Inflammatory macrophage treated with lipopolysaccharide for 4 hours (primary cell): Measurements from ENCODE around the gene ZNF343.
"Not testable (repeated sequence)": the region's sequence is repeated elsewhere in the genome, so short reads cannot be mapped to it uniquely, and the experiment has no call there.

Experiments used
- DNase-seq: peaks from one replicate; pipeline ENCODE4 v3.0.0-alpha.2; 2020

The ZNF343 gene

DNA sequence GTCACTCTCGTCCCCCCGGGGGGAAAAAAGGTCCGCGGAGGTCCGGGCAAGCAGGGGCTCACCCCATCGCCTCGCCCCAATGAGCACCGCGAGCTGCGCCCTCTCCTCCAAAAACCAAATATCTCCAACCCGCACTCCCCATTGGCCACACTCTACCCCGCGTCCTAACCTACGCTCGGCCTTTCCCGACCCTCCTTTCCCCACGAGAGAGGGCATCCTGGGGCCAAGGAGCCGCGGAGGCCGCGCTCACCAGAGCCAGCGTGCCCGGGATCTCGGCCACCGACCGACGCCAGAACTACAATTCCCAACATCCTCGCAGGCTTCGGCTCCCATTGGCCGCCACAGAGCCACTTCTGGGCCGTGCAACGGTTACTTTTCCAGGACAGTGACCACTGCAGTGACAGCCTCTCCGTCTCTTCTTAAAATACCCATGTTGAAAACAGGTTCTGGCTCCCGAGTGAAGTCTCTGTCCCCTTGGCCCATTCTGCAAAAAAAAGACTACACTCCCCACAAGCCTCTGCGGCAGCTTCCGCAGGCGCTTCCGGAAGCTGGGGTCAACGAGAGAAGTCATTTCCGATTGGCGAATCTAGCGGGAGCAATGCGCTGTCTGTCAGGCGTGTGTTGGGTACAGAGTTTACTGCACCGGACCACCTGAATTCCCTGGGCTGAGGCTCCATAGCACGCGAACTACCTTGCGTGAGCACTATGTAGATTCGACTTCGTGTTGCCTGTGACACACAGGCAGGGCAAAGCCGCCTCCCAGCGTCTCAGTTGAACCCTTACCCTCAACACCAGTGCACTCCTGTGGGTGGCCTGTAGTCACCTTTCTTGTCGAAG lies at the start of gene ZNF343:
Gene ZNF343 (minus strand): TSS at position 285 of the 837 bp plus-strand sequence. CDS start 15,020 bp downstream, outside the sequence.
- DNase-seq, result peak; percentile 83

DNA sequence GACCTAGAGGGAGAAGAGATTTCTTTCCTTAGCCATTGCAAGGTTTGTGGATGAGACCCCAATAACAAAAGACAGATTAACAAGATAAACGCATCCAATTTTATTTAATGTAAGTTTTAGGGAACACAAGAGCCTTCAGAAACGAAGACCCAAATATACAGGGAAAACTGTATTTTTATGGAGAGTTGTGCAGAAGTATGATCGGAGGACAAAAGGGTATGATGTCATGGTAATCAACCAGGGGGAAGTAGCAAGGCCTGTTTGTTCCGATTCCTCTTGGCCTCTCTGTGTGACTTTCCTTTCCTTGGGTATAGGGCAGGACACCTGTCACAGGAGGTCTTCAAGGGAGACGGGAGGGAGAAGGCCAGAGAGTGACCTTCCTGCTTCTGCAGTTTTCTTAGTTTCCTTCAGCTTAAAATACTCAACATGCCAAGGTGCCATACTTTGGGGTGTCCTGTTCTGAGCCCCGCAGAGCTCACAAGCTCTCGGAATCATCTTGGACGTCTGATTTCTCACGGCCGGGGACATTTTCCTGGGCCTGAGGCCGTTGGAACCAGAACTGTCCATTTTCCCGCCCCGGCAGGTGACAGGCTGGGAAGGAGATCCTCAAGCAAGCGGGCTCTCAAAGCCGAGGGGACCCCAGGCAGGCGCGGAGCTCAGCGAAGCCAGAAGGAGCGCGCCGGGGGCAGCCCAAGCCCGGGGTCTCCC lies 49.3 kb upstream of the ZNF343 start:
- no peak for DNase-seq

DNA sequence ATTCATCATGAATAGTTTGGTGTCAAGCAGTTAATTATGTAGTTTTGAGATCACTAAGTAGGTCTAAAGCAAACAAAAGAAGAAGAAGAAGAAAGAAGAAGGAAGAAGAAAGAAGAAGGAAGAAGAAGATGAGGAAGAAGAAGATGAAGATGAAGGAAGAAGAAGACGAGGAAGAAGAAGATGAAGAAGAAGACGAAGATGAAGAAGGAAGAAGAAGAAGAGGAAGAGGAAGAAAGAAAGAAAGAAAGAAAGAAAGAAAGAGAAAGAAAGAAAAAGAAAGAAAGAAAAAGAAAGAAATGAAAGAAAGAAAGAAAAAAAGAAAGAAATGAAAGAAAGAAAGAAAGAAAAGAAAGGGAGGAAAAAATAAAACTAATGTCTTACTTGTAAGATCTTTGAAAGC lies 36.9 kb upstream of the ZNF343 start:
- DNase-seq, result no peak

DNA sequence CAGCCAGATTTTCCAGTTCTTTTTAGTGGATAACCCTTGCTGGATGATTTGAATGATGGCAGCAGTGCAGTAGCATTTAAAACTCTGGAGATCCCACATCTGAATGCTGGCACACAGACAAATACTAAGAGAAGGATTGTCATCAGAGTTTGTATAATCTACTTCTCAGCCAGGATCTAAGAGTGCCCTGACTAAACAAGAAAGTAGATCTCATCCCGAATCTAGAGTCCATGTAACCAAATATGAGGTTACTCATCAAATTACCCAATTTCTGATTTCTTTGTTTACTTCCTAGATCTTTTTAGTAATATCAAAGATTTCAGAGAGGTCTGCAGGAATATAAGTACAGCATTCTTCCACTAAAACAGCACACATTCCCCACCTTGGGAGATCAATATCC lies 35.5 kb upstream of the ZNF343 start:
- no peak for DNase-seq

DNA sequence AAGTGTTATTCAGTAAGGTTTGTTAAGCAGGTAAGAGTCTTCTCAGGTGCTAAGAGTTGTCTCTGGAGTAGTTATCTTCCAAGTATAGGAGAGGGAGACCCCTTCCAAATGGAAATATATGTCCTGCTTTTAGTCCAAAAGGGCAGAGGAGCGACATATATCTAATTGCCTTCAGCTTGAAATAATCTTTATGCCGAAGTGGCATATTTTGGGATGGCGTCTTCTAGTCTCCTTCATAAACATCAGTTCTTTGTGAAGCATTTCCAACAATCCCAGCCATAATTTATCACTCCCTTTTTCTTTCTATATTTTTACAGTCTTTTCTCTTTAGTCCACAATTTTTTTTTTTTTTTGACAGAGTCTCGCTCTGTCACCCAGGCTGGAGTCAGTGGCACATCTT lies 33.6 kb upstream of the ZNF343 start:
- no peak for DNase-seq

DNA sequence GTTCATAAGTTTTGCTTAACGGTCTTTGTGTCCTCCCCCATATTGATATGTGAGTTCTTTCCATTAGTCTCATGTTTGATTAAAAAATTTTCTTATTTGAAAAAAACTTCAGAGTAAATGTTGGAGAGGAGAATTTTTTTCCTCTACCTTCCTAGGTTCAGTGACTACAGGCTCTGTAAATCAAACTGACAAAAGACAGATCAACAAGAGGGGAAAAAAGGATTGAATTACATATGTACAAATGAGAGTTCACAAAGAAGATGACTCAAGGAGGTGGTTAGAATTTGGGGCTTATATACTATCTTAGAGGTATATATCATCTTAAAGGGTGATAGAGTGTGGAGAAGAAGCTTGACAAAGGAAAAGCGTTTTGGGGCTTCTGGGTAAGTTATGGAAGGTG lies 33.2 kb upstream of the ZNF343 start:
- no peak for DNase-seq

DNA sequence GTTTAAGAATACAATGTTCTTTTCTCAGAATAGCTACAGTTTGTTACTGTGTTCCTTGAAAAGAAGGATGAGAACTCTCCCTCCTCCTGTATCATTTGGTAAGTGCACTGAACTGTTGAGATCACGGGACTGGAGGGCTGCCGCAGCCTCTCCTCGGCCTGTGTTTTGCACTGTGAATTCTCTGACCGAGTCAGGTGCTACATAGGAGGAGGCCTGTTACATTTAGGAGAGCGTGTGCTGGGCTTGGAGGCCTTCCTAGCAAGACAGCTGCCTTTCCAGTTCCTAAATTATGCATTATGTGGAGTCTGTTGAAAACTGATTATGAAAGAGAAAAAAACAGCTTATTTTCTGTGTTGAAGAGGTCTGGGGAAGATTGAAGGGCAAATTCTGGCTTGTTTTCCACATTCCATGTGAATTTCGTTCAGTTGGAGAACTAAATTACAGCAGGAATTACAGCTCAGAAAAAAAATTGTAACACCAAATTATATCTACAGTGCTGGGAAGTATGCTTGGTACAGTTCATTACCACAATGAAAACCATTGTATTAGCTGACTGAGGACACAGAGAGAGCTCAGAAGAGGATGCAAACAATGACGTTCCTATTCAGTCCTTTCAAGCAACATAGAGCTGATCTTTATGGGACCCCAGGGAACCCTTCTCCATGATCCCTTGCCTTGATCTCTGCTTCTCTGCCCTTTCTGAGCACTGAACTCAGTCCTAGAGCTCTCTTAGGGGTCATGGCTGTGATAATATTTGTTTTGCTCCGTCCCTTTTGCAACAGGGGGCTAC lies 30.4 kb upstream of the ZNF343 start:
- DNase-seq, result no peak

DNA sequence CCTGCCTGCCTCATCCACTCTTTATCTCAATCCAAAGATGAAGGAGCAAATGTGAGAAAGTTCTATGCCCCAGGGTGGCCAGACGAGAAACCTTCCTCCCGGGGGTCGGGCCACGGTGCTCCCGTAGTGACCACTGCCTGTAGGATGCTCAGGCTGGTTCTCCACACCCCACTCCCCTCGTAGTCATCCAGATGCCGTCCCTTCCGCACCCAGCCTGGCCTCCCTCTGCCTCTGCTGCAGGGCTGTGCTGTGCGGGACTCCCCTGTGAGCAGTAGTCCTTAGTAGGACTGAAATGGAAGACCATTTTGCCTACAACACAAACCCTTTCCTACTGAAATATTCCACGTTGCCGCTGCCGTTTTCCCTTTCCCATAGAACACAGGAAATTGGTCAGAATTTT lies 29.6 kb upstream of the ZNF343 start:
- DNase-seq, result no peak

DNA sequence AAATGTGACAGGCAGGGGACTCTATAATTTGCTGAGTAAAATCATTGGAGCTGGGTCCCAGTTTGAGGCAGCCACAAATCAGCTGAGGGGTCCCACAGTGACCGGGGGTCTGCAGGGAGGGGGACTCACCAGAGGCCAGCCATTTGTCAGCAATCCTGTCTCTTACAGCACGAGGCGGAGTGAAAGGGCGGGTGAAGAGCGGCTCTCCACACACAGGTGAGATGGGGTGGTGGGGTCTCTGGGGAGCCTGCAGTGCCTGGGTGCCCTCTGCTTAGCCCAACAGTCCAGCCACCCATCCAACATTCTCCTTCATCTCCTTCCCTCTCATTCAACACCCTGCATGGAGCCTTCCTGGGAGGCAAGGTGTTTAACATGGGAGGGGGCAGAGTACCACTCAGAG lies 28.4 kb upstream of the ZNF343 start:
- no peak for DNase-seq

DNA sequence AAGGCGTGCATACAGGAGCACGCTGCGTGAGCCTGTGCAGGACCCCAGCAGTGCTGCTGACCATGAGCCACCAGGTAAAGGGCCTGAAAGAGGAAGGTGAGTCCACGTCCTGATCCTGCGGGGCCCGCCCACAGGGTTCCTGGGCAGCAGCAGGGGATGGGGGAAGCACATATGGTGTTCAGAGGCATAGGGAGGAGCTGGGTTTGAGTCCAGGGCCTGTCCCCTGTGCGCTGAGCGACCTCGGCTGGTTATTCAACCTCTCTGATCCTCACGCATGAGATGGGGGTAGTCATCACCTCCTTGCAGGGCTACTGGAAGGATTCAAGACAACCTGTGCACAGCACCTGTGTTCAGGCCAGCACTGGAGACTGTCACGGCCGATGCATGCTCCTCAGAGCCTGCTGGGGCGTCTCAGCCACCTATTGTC lies 27.9 kb upstream of the ZNF343 start, which contains the start of gene TMC2:
Gene TMC2 (plus strand): TSS at position 14 of the 427 bp plus-strand sequence. CDS start 49 bp downstream, at position 63.
- DNase-seq, result no peak

DNA sequence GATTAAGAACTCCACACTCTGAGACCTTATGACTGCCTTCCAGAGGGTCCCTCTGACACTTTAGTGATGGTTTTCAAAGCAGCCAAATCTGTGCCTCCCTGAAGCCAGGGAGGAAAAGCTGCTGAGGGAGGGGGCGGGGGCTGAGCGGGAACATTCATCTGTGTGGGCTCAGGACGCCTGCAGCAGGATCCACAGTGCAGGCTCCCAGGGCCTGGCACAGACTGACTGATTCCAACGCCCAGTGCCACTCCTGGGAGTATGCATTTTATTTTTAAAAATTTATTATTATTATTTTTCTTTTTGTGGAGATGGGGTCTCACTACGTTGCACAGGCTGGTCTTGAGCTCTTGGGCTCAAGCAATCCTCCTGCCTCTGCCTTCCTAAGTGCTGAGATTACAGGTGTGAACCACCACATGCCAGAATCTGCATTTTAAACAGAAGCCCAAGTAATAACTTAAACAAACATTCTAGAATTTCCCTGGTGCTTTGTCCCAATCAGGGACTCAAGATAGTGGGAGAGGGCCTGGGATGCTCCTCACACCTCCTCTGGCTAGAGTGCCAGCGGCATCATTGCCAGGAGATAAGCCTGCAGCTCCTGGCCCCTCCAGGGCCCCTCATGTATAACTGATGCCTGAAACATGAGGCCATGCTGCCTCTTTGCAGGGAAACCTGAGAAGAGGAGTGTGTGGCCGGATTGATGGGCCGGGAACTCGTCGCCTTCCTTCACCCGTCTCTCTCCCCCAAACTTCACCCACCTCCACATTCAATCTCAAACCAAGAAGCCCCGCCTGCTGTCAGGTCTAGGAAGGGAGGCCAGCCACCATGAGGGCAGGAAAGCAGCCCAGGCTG lies 27.2 kb upstream of the ZNF343 start:
- DNase-seq, result no peak

DNA sequence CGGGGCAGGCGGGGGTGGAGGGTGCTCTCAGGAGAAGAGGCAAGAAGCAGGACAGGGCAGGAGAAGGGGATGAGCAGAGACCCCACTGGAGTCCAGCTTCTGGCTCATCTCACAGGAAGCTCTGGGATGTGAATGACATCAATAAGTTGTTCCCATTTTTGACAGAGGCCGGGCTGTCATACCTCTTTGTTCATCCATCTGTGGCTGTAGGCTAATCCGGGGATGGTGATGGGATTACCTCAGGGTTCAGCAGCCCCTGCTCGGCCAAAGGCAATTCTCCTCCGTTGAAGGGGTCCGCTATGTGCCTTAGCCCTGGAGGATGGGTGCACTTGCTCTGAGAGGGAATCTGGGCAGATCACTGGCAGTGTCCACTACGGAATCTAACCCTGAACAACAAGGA lies 24.4 kb upstream of the ZNF343 start:
- no peak for DNase-seq

DNA sequence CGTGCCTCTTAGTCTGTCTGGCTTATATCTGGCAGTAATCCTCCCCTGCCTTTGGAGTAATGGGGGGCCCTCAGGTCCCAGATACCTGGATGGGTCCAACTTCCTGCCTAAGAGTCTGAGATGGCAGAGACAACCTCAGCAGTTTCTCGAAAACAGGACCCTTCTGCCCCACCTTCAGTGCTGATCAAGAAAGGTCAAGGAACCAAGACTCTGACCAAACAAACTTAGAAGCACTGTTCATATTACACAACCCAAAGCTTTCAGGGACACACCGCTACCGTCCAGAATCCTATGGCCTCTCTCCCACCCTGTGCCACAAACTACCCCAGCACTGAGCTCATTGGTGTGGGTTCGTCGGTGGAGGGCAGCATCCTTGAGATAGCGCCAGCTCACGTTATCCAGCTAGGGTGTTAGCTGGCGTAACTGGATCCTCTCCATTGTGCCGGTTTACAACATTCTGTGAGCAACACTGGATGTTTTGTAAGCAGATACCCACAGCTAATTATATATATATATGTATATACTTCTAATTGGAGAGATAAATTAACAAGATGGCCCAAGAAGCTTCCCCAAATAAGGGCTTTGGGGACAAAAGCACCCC lies 20.1 kb upstream of the ZNF343 start:
- no peak for DNase-seq

DNA sequence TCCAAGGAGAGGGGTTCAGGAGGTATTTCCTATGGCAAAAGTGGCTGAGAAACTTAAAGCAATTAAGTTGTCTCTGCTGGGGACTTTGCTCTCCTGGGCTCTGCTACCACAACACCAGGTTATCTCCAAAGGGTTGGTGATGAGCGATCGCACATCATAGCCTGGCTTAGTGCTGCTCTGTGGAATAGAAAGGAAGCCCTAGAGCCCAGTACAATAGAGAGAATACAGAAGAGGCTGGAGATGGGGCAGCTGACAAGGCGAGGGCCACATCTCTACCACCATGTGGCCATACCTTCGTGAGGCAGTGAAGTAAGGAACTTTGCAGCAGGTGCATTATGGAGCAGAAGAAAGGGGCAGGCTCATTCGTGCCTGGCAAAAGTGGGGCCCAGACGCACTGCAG lies 19.0 kb upstream of the ZNF343 start:
- no peak for DNase-seq

DNA sequence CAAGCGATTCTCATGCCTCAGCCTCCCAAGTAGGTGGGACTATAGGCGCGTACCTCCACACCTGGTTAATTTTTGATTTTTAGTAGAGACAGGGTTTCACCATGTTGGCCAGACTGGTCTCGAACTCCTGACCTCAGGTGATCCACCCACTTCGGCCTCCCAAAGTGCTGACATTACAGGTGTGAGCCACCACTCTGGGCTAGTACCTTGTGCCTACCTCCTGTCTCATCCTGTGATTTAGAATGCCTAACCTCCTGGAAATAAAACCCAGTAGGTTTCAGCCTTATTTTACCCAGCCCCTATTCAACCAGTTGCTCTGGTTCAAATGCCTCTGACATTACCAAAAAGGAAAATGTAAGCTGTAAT lies 17.5 kb upstream of the ZNF343 start:
- not testable (repeated sequence) for DNase-seq

DNA sequence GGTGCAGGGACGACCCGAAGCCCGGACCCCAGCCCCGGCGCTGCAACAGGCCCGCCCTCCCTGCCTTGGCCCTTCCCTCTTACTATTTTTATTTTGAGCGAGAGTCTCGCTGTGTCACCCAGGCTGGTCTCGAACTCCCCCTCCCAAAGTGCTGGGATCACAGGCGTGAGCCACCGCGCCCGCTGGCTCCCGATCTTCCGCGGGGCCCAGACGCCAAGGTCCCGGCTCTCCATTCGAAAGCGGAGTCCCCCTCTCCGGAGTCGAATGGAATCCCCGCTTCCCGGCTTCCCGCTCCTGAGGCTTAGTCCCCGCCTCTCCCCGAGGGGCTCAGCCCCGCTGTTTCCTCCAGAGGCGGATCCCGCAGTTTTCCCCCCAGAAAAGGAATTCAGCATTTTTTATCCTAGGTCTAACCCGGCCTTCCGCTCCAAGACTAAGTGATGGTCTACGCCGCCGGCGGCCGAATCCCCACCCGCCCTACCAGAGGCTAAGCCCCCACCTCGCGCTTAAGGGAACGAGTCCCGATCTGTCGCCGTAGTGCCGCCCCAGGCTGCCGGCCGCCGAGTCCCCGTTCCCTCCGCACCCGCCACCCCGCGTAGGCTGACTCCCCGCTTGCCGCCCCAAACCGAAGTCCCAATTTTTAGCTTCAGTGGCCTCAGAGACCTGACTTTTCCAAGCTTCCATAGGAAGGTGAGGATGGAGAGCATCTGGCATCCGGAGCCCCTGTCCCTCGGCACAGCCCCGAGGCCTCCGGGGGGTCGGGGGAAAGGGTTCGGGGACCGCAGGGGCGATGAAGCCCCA lies 16.2 kb upstream of the ZNF343 start:
- peak; percentile 36 for DNase-seq

DNA sequence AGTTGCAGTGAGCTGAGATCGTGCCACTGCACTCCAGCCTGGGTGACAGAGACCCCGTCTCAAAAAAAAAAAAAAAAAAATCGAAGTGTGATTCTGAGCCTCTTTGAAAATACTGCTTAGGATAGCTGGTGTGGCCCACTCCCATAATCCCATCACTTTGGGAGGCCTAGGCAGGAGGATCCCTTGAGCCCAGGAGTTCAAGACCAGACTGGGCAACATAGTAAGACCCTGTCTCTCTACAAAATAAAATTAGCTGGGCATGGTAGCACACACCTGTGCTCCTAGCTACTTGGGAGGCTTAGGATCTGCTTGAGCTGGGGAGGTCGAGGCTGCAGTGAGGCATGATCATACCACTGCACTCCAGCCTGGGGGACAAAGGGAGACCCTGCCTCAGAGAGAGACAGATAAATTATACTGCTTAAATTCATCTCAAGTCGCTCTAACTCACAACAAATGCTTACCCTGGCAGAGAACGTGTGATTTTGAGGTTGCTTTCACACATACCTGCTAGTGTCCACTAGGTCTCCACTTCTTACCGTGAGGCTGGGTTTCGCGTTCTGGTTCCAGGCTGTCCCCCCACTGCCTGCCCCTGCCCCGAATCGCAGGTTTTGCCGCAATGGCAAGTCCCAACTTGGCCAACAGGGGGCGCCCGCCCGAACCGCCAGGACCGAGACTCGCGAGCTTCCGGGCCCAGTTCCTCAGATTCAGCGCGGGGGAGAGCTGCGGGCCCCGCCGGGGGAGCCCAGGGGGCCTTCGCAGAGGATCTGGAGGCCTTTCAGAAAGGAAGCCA lies 15.4 kb upstream of the ZNF343 start:
- peak; percentile 79 for DNase-seq

DNA sequence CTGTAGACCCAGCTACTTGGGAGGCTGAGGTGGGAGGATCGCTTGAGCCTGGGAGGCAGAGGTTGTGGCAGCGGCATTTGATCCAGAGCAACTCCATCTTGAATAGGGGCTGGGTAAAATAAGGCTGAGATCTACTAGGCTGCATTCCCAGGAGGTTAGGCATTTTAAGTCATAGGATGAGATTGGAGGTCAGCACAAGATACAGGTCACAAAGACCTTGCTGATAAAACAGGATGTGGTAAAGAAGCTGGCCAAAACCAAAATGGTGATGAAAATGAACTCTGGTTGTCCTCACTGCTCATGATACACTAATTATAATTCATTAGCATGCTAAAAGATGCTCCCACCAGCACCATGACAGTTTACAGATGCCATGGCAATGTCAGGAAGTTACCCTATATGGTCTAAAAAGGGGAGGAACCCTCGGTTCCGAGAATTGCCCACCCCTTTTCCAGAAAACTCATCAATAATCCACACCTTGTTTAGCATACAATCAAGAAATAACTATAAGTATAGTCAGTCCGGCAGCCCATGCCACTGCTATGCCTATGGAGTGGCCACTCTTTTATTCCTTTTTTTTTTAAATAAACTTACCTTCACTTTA lies 14.2 kb upstream of the ZNF343 start:
- not testable (repeated sequence) for DNase-seq

DNA sequence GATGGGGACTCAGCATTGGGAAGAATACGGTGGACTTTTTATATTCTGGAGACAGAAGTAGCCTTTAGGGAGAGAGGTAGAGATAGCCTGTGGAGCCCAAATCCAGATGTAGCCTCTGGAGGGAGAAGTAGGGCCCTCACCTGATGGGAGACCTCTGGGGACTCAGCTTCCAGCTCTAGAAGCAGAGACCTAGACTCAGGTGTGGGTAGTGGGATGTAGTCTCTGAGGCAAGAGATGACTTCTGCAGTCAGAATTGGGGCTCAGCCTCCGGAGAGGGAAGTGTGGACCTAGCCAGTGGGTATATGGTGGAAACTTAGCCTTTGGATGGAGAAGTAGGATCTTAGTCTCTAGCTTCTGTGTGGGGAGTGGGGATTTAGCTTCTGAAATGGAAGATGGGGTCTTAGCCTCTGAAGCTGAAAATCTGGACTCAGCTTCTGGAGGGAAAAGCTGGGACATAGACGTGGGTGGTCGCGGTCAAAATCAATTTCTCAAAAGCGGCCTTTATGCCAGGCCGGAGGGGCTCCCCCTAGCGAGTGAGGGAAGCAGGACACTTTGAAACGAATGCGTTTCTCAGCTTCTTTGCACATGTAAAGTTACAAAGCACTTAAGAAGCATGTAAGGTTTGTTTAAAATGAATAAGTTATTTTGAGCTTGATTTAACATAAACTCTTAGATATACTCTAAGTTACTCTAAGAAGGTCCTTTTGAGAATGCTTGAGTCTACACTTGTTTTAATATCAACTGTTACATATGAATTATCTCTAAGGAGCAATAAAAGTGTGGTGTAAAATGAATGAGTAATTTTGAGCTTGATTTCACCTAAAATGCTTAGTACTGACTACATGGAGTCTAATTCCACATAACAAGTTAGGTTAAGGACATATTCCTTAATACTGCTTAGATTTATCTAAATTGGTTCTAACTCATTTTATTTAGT lies 12.9 kb upstream of the ZNF343 start:
- peak; percentile 49 for DNase-seq
